Activated T-cell treated with anti-CD3 and anti-CD28 coated beads, Interleukin-2, amount 50 U/mL, for 4 hours (primary cell): ENCODE results near the gene MYH13. TPM values are rescaled to one million over a fixed set of nuclear protein-coding genes. Genes with fewer than 3 reads are reported as not detected.

Experiments used
- ATAC-seq, 2 donors: fragments of 200-7000 bp; cut with Tn5 transposase; one replicate each; pipeline ENCODE4 v1.10.0; 2021
- DNase-seq: peaks from one replicate; pipeline ENCODE4 v3.0.0-alpha.2; 2020
- H3K27me3 Mint-ChIP-seq: one replicate; pipeline ENCODE4 v1.8.0; 2021; ENCODE audit warnings: low read depth, mixed read lengths
- H3K36me3 Mint-ChIP-seq: one replicate; pipeline ENCODE4 v1.8.0; 2022; ENCODE audit warnings: mixed read lengths; ENCODE audit not compliant: insufficient read depth
- H3K4me1 Mint-ChIP-seq: one replicate; pipeline ENCODE4 v1.8.0; 2021; ENCODE audit warnings: low read depth, mixed read lengths
- H3K4me3 Mint-ChIP-seq: one replicate; pipeline ENCODE4 v1.8.0; 2021; ENCODE audit warnings: mild to moderate bottlenecking, moderate library complexity, mixed read lengths
- H3K9me3 Mint-ChIP-seq: one replicate; pipeline ENCODE4 v1.8.0; 2021; ENCODE audit warnings: mixed read lengths
- total RNA-seq, 3 donors: library from RNA; stranded (reverse); gene quantifications; one replicate each; pipeline ENCODE4 v1.2.1, GENCODE V29; 2021

Gene MYH13
- not detected for total RNA-seq

DNA sequence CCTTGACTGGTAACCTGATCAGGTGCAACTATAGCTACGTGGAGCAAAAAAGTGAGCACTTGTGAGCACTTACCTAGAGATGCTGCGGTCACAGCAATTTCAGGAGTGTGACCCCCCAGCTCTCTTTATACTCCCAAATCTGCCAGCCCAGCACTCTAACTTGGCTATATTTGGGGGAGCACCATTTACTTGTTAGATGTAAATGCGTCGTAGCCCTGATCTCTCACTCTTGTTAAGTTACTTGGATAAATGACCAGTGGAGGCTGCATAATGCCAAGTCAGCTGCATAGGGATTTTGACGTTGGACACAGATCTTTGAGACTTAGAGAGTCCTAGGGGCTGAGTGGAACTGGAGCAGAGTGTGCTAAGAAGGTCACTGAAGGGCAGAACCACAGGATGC is at the start of gene MYH13:
Gene MYH13 (minus strand): TSS at position 101 of the 400 bp plus-strand sequence. CDS start 8,476 bp downstream, outside the sequence.
- no peak for DNase-seq
- Mint-ChIP-seq H3K9me3 (no peaks in the 10 kb centered on the region), H3K36me3 (no peaks in the 10 kb centered on the region), H3K4me1 (no peaks in the 10 kb centered on the region), H3K4me3 (no peak within 1 kb of the TSS), H3K27me3 (peaks cover 7% of the 10 kb centered on the region)
- ATAC-seq: no peak

DNA sequence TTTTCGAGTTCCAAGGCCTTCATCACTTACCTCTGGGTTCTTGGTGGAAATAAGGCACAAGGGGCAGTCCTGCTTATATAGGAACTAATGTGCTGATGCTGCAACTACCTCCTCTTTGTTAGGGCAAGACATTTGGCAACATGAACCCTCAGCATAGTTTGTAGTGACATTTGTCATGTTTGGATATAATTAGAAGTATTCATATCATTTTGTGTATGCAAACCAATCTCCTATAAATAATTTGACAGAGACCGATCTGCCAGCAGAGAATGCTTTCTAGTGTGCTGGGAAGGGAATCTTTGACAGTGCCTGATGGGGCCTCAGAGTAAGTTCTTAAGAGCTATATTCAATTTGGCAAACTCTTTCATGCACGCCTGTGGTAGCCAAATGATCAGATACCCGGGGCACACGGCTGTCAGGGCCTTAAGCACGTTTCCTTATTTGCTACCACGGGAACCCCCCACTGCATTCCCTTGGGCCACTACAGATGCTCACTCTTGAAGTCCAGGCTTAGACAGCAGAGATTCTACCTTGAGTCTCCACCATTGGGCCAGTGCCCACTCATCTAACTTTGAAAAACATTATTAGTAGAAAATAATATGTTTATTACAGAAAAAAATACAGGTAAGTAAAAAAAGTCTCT is 49.2 kb upstream of the MYH13 start, which contains the start of gene MYH8:
Gene MYH8 (minus strand): TSS at position 51 of the 643 bp plus-strand sequence. CDS start 1,723 bp downstream, outside the sequence.
- no peak for ATAC-seq
- no peak within 1 kb of the TSS for H3K4me3 Mint-ChIP-seq
- no peak for DNase-seq
- H3K36me3 Mint-ChIP-seq: no peaks in the 10 kb centered on the region
- no peaks in the 10 kb centered on the region for H3K4me1 Mint-ChIP-seq
- peaks cover 3% of the 10 kb centered on the region for H3K9me3 Mint-ChIP-seq
- peaks cover 4% of the 10 kb centered on the region for H3K27me3 Mint-ChIP-seq

GRCh38 chr17:10421211-10421610 is 48.4 kb upstream of the MYH13 start:
- Mint-ChIP-seq H3K36me3 (no peaks in the 10 kb centered on the region), H3K4me1 (no peaks in the 10 kb centered on the region), H3K4me3 (no peak overlapping the region), H3K9me3 (peaks cover 3% of the 10 kb centered on the region), H3K27me3 (peaks cover 4% of the 10 kb centered on the region)
- ATAC-seq (no peak), DNase-seq (no peak)

- Mint-ChIP-seq H3K4me1 (no peaks in the 10 kb centered on the region), H3K27me3 (peaks cover 4% of the 10 kb centered on the region), H3K4me3 (no peak overlapping the region), H3K36me3 (no peaks in the 10 kb centered on the region), H3K9me3 (peaks cover 3% of the 10 kb centered on the region)
- DNase-seq (no peak), ATAC-seq (no peak)
These were observed 48.0 kb upstream of the MYH13 start for GRCh38 chr17:10420811-10421210.

- ATAC-seq (no peak), DNase-seq (no peak)
- Mint-ChIP-seq H3K27me3 (peaks cover 1% of the 10 kb centered on the region), H3K4me3 (no peak overlapping the region), H3K9me3 (no peaks in the 10 kb centered on the region), H3K4me1 (no peaks in the 10 kb centered on the region), H3K36me3 (no peaks in the 10 kb centered on the region)
These were observed 44.6 kb upstream of the MYH13 start for GRCh38 chr17:10417431-10417830.

- H3K27me3 Mint-ChIP-seq: no peaks in the 10 kb centered on the region
These were observed 42.4 kb upstream of the MYH13 start for GRCh38 chr17:10415161-10415560.

DNA sequence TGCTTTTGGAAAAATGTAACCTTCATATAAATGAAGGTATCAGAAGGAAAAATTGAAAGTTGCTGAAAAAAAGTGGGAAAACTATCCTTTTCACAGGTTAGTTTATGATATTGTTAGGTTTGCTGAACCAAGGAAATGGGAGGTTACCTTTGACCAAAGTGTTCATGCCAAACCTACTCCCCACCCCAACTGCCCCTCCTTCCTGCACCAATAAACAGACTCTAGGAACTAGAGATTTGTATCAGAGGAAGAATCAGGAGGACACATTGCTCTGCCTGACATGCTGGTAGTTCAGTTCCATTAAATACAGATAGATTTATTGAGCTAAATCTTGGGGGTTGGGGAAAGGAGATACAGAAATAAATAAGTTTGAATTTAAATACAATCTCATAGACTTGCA is 30.8 kb upstream of the MYH13 start:
- ATAC-seq: no peak
- no peaks in the 10 kb centered on the region for H3K36me3 Mint-ChIP-seq
- no peaks in the 10 kb centered on the region for H3K27me3 Mint-ChIP-seq
- DNase-seq: no peak
- H3K4me1 Mint-ChIP-seq: no peaks in the 10 kb centered on the region
- no peaks in the 10 kb centered on the region for H3K9me3 Mint-ChIP-seq
- no peak overlapping the region for H3K4me3 Mint-ChIP-seq

More at GRCh38 chr17:10415161-10415560, 42.4 kb upstream of the MYH13 start:
- ATAC-seq (no peak), DNase-seq (no peak)
- Mint-ChIP-seq H3K36me3 (no peaks in the 10 kb centered on the region), H3K4me3 (no peak overlapping the region), H3K9me3 (no peaks in the 10 kb centered on the region), H3K4me1 (no peaks in the 10 kb centered on the region)

DNA sequence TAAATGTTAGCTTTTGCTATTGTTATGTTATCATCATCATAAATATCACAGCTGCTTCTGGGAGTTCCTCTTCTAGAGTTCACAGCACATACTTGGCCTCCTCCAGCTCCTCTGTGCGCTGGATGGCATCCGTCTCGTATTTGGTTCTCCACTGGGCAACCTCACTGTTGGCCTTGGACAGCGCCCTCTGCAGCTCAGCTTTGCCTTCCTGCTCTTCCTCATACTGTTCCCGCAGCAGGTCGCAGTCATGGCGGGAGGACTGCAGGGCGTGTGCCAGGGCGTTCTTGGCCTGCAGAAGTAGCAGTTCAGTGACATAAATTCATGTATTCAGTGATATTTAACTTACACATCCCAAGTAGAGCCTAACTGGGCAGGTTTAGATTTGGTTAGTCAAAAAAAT is 25.5 kb upstream of the MYH13 start:
- no peak for ATAC-seq
- Mint-ChIP-seq H3K27me3 (peaks cover 7% of the 10 kb centered on the region), H3K4me3 (no peak overlapping the region), H3K4me1 (no peaks in the 10 kb centered on the region), H3K9me3 (no peaks in the 10 kb centered on the region), H3K36me3 (no peaks in the 10 kb centered on the region)
- no peak for DNase-seq

- no peak for ATAC-seq
- Mint-ChIP-seq H3K9me3 (no peaks in the 10 kb centered on the region), H3K4me3 (no peak overlapping the region), H3K36me3 (no peaks in the 10 kb centered on the region), H3K27me3 (peaks cover 7% of the 10 kb centered on the region), H3K4me1 (no peaks in the 10 kb centered on the region)
- DNase-seq: no peak
These were observed 23.8 kb upstream of the MYH13 start for GRCh38 chr17:10396524-10397163.

- Mint-ChIP-seq H3K4me3 (no peak overlapping the region), H3K4me1 (no peaks in the 10 kb centered on the region), H3K36me3 (no peaks in the 10 kb centered on the region), H3K27me3 (peaks cover 10% of the 10 kb centered on the region), H3K9me3 (no peaks in the 10 kb centered on the region)
- ATAC-seq (peak; percentile 41 to 55), DNase-seq (no peak)
These were observed 21.5 kb upstream of the MYH13 start for GRCh38 chr17:10394201-10394887.

DNA sequence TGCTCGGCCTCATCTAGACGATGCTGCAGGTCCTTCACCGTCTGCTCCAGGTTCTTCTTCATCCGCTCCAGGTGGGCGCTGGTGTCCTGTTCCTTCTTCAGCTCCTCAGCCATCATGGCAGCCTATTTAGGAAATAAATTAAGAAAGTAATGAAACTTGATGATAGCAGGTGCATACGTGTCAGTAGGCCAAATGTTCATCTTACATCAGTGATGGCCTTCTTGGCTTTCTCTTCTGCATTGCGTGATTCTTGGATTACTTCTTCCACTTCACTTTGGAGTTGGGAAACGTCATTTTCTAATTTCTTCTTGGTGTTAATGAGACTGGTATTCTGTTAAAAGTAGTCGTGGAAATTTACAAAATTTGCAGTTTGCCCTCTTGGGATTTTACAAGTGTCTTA is 20.1 kb upstream of the MYH13 start:
- DNase-seq: no peak
- Mint-ChIP-seq H3K36me3 (no peaks in the 10 kb centered on the region), H3K4me1 (no peaks in the 10 kb centered on the region), H3K9me3 (no peaks in the 10 kb centered on the region), H3K4me3 (no peak overlapping the region), H3K27me3 (peaks cover 10% of the 10 kb centered on the region)
- ATAC-seq: no peak

GRCh38 chr17:10385871-10386270 is 13.1 kb upstream of the MYH13 start:
- peaks cover under 1% of the 10 kb centered on the region for H3K27me3 Mint-ChIP-seq
- DNase-seq: no peak
- no peak for ATAC-seq
- H3K36me3 Mint-ChIP-seq: no peaks in the 10 kb centered on the region
- H3K4me1 Mint-ChIP-seq: no peaks in the 10 kb centered on the region
- H3K4me3 Mint-ChIP-seq: no peak overlapping the region
- no peaks in the 10 kb centered on the region for H3K9me3 Mint-ChIP-seq

DNA sequence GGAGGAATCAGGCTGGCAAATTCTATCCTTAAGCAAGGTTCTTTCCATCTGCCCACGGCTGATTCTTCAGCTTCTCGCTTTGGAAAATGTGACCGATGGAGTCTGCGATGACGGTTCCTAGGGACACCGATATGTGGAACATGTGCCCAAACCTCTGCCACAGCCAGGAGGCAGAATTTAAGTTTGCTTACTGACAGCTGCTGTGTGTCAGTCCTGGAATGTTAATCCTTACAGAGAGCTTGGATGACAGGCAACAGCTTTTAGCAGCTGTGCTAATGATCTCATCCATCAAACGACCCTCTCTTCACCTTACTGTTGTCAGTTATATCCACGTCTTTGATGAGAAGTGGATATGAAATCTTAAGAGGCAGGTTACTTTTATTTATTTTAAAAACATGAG is 11.4 kb upstream of the MYH13 start:
- Mint-ChIP-seq H3K27me3 (no peaks in the 10 kb centered on the region), H3K4me1 (no peaks in the 10 kb centered on the region), H3K36me3 (no peaks in the 10 kb centered on the region), H3K4me3 (no peak overlapping the region), H3K9me3 (no peaks in the 10 kb centered on the region)
- DNase-seq (no peak), ATAC-seq (no peak)

DNA sequence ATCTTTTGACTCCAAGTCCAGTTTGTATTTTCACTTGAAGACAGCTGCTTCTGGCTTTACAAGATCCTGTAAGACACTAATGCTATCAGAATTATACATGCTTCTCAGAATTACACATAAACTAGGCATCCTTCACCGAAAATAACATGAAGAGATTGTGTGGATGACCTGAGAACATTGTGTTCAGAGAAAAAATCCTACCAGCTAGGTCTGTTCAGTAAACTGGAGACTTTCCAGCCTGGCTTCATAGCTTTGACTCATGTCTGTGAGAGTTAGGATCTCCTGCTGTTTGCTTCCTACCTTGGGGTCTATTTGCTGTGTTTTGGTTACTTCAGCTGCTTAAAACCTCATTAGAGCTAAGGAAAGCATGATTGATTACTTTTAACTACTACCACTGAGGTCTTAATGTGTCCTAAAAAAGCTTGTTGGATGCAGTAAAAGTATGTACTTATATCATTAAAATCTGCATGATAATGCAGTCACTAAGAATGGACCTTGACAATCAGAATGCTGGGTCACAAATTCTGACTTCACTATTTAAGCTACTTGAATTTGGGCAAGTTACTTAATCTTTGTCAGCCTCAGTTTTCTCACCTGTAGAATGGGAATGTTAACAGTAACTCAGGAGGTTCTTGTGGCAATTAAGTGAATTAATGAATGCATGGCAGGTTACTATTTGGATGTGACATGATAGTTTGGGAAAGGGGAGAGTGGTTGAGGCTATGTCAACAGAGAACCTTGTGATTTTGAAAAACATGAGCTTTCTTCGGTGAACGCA is 8.0 kb upstream of the MYH13 start:
- Mint-ChIP-seq H3K9me3 (no peaks in the 10 kb centered on the region), H3K4me1 (no peaks in the 10 kb centered on the region), H3K4me3 (no peak overlapping the region), H3K36me3 (no peaks in the 10 kb centered on the region), H3K27me3 (no peaks in the 10 kb centered on the region)
- ATAC-seq (no peak), DNase-seq (no peak)
